Neural crest cell (in vitro differentiated cells): Measurements from ENCODE around the gene PRKCE. TPM values are rescaled to one million over a fixed set of nuclear protein-coding genes. Genes with fewer than 3 reads are reported as not detected.

Experiments used
- DNase-seq: peaks from one replicate; pipeline ENCODE4 v3.0.0; 2021; ENCODE audit warnings: low read depth, mixed read lengths, low spot score
- H3K27ac Mint-ChIP-seq: one replicate; pipeline ENCODE4 v1.8.0; 2021; ENCODE audit warnings: mild to moderate bottlenecking, mixed read lengths; ENCODE audit not compliant: unreplicated experiment
- H3K27me3 Mint-ChIP-seq: 2 replicates; pipeline ENCODE4 v1.8.0; 2021; ENCODE audit warnings: low read depth, mild to moderate bottlenecking, mixed read lengths
- H3K36me3 Mint-ChIP-seq: 2 replicates; pipeline ENCODE4 v1.8.0; 2021; ENCODE audit warnings: low read depth, mild to moderate bottlenecking, mixed read lengths
- H3K4me1 Mint-ChIP-seq: 2 replicates; pipeline ENCODE4 v1.8.0; 2021; ENCODE audit warnings: mixed read lengths
- H3K4me3 Mint-ChIP-seq: one replicate; pipeline ENCODE4 v1.8.0; 2021; ENCODE audit warnings: mild to moderate bottlenecking, mixed read lengths
- H3K9me3 Mint-ChIP-seq: 2 replicates; pipeline ENCODE4 v1.8.0; 2021; ENCODE audit warnings: mixed read lengths
- total RNA-seq: library from RNA; stranded (reverse); gene quantifications from 2 replicates; pipeline ENCODE4 v1.2.1, GENCODE V29; 2021
- TF ChIP-seq, protein P1 (sequence below): fragments of 200-600 bp; sonication (generic); conservative IDR thresholded peaks from 2 replicates; pipeline ENCODE4 v1.5.0; 2021; ENCODE audit warnings: antibody characterized with exemption, mild to moderate bottlenecking

The PRKCE gene
- total RNA-seq, 1 donor from 2014 or later = 15.6 TPM

DNA sequence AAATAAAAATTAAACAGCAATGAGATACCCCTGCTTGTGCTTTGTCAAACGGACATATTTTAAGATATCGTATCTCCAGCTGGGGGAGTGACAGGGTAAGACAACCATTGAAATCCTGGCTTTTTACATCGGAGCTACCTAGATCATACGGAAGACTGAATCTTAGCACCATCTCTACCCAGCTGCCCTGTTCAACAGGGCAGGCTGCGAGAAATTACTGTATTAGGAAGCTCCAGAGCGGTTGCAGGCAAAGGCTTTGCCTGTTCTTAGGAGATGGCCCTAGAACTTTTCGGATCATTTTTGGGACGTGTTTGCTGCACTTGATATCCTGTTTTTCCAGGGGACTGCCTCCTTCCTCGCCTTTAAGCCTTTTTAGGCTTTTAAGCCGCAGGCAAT, 2.0 kb upstream of the PRKCE start:
- TF ChIP-seq, protein P1, sequence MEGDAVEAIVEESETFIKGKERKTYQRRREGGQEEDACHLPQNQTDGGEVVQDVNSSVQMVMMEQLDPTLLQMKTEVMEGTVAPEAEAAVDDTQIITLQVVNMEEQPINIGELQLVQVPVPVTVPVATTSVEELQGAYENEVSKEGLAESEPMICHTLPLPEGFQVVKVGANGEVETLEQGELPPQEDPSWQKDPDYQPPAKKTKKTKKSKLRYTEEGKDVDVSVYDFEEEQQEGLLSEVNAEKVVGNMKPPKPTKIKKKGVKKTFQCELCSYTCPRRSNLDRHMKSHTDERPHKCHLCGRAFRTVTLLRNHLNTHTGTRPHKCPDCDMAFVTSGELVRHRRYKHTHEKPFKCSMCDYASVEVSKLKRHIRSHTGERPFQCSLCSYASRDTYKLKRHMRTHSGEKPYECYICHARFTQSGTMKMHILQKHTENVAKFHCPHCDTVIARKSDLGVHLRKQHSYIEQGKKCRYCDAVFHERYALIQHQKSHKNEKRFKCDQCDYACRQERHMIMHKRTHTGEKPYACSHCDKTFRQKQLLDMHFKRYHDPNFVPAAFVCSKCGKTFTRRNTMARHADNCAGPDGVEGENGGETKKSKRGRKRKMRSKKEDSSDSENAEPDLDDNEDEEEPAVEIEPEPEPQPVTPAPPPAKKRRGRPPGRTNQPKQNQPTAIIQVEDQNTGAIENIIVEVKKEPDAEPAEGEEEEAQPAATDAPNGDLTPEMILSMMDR = no peak
- peaks cover 34% of the 10 kb centered on the region for H3K4me1 Mint-ChIP-seq
- H3K36me3 Mint-ChIP-seq = no peaks in the 10 kb centered on the region
- DNase-seq = no peak
- H3K9me3 Mint-ChIP-seq = no peaks in the 10 kb centered on the region
- no peak overlapping the region for H3K27ac Mint-ChIP-seq
- H3K27me3 Mint-ChIP-seq = peaks cover 41% of the 10 kb centered on the region
- peak overlapping the region; percentile 96 for H3K4me3 Mint-ChIP-seq

DNA sequence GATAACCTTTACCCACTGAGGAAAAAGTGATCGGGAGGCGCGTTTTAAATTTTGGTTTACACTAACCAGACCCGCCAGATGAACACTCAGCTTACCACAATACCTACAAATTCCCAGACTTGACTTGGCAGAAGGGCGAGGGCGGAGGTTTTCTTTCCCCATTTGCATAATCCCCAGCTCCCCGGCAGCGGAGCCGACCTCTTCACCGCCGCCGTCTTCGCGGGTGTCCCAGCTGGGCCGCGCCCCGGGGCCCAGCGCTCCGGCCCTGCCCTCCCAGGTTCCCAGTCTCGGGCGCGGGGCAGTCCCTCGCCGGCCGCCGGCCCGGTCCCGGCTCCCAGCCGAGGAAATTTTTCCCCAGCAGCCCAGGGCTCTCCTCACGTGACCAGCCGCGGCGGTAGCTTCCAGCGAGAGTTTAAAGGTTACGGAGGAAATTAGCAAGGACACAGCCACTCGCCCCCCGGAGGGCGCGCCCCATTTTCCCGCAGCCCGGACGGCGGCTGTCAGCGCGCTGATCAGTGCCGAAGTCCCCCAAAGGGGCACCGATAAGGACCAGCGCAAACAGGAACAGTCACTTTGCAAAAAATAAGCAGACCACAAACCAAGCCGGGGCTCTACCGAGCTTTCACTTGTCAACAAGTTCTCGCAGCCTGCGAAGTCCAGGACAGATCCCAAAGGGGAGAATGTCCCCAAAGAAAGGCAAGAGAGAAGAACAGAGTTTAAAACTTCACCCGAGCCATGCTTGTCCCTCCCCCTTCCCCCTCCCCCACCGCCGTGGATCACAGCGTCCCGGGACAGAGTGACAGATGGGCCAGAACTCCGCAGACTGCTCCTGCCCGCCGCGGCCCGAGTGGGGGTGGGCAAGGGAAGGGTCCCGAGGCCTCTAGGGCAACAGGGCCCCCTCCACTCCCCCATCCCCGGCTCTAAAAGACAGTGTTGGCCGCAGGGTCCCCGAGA, 1.3 kb upstream of the PRKCE start:
- Mint-ChIP-seq H3K27me3 (peaks cover 41% of the 10 kb centered on the region), H3K9me3 (no peaks in the 10 kb centered on the region), H3K4me3 (peak overlapping the region; percentile 96), H3K27ac (peak overlapping the region; percentile 50), H3K36me3 (no peaks in the 10 kb centered on the region), H3K4me1 (peaks cover 34% of the 10 kb centered on the region)
- TF ChIP-seq, protein P1 = no peak
- peak; percentile 48 for DNase-seq

DNA sequence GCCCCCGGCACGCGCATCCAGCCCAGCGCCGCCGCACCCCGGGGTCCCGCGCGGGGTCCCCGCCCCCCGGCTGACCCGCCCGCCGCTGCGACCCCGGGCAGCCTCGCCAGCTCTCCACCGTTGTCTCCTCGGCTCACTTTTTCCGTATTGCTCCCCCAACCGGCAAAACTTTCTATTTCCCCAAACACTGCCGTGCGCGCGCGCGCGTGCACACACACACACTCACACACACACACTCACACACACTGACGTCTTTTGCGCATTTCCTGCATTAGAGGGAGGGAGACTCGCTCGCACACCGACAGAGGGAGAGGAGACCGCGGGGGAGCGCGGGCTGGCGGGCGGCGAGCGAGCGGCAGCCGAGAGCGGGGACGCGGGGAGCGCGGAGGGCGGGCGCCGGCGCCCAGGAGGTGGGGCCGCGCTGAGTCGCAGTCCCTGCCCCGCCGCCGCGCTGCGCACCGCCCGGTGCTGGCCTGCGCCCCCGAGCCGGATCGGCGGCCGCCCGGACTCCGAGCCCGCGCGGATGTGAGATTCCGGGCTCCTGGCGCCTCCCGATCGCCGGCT, 542 bp upstream of the PRKCE start:
- Mint-ChIP-seq H3K27ac (peak overlapping the region; percentile 46), H3K4me3 (peak overlapping the region; percentile 96), H3K27me3 (peaks cover 38% of the 10 kb centered on the region), H3K9me3 (no peaks in the 10 kb centered on the region), H3K4me1 (peaks cover 34% of the 10 kb centered on the region), H3K36me3 (no peaks in the 10 kb centered on the region)
- DNase-seq = peak; percentile 90
- TF ChIP-seq, protein P1 = peak; percentile 43

DNA sequence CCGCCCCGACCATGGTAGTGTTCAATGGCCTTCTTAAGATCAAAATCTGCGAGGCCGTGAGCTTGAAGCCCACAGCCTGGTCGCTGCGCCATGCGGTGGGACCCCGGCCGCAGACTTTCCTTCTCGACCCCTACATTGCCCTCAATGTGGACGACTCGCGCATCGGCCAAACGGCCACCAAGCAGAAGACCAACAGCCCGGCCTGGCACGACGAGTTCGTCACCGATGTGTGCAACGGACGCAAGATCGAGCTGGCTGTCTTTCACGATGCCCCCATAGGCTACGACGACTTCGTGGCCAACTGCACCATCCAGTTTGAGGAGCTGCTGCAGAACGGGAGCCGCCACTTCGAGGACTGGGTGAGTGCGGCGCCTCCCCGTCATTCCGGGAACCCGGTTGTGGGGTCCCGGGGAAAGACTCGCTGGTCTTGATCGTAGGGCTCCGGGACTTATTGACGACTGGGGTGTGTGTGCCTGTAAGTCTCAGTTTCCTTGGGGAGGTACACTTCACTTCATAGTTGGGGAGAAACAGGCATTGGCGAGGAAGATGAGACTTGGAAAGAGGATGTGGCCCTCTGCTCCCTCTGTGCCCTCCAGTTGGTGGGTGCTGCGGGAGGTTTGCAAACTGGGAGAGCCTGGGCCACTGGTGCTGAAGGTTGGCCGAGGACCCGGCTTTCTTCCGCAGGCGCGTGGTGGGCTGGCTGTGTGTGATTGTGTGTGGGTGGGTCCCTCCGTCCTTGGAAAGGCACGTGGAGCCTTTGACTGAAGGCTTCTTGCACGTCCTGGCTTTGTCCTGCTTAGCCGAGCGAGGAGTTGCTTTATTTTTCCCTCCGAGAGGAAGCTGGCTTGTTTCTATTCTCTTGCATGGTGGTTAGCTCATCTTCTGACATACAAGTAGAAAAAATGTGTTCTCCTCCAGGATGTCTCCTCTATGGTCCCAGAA, 886 bp downstream of the PRKCE start:
- TF ChIP-seq, protein P1 = no peak
- Mint-ChIP-seq H3K27me3 (peaks cover 34% of the 10 kb centered on the region), H3K4me3 (peak overlapping the region; percentile 98), H3K4me1 (peaks cover 34% of the 10 kb centered on the region), H3K27ac (peak overlapping the region; percentile 88), H3K9me3 (no peaks in the 10 kb centered on the region), H3K36me3 (no peaks in the 10 kb centered on the region)
- peak; percentile 20 for DNase-seq
